MCF 10A (cell line): Measurements from ENCODE around the gene L3MBTL3. TPM values are rescaled to one million over a fixed set of nuclear protein-coding genes. Genes with fewer than 3 reads are reported as not detected.

ENCODE experiments used
- BruUV-seq: library from RNA; stranded (reverse); fragments of 400-500 nt; replicated peaks from 2 replicates; lab custom pipeline; 2021; lab: Mats Ljungman, UMichigan
- CTCF ChIA-PET: fragments of 300-600 bp; sonication (Branson Sonifier 250); formaldehyde crosslinking; extraction: SDS; loops from one replicate; lab custom pipeline; 2021; ENCODE audit warnings: antibody characterized with exemption, inconsistent platforms; lab: Yijun Ruan, JAX
- POLR2A ChIA-PET: fragments of 300-600, 350-650 bp; sonication (Branson Sonifier 250); formaldehyde crosslinking; extraction: SDS; loops from one replicate; lab custom pipeline; 2020; ENCODE audit warnings: antibody characterized with exemption, inconsistent platforms; lab: Yijun Ruan, JAX
- DNase-seq: peaks from one replicate; pipeline ENCODE4 v3.0.0-alpha.2; 2018; ENCODE audit not compliant: unreplicated experiment
- H3K27ac Mint-ChIP-seq: one replicate; pipeline ENCODE4 v1.8.0; 2022; ENCODE audit warnings: mild to moderate bottlenecking, low read depth, mixed read lengths; ENCODE audit not compliant: unreplicated experiment
- H3K27me3 Mint-ChIP-seq: one replicate; pipeline ENCODE4 v1.8.0; 2022; ENCODE audit warnings: mixed read lengths; ENCODE audit not compliant: insufficient read depth, unreplicated experiment
- H3K36me3 Mint-ChIP-seq: one replicate; pipeline ENCODE4 v1.8.0; 2022; ENCODE audit warnings: mild to moderate bottlenecking, moderate library complexity, mixed read lengths; ENCODE audit not compliant: insufficient read depth, unreplicated experiment
- H3K4me1 Mint-ChIP-seq: one replicate; pipeline ENCODE4 v1.8.0; 2022; ENCODE audit warnings: mixed read lengths; ENCODE audit not compliant: insufficient read depth, unreplicated experiment
- H3K4me3 Mint-ChIP-seq: one replicate; pipeline ENCODE4 v1.8.0; 2022; ENCODE audit warnings: mild to moderate bottlenecking, moderate library complexity, mixed read lengths; ENCODE audit not compliant: unreplicated experiment
- H3K9me3 Mint-ChIP-seq: one replicate; pipeline ENCODE4 v1.8.0; 2022; ENCODE audit warnings: mixed read lengths; ENCODE audit not compliant: unreplicated experiment
- intact Hi-C: fragments of 100-400 bp; cut with micrococcal nuclease; formaldehyde crosslinking; loops from 2 replicates; pipeline ENCODE4 v1.14.1; 2022
- total RNA-seq: library from RNA; stranded (reverse); gene quantifications from 2 replicates; pipeline ENCODE4 v1.2.3, GENCODE V29; 2022
- TF ChIP-seq, protein P1 (sequence below): fragments of 200-600 bp; IDR thresholded peaks from one replicate; pipeline ENCODE4 v1.8.0; 2022; ENCODE audit warnings: antibody characterized with exemption, mild to moderate bottlenecking; ENCODE audit not compliant: unreplicated experiment

The L3MBTL3 gene
- total RNA-seq, 1 experiment from 2014 or later, result 5.2 TPM

DNA sequence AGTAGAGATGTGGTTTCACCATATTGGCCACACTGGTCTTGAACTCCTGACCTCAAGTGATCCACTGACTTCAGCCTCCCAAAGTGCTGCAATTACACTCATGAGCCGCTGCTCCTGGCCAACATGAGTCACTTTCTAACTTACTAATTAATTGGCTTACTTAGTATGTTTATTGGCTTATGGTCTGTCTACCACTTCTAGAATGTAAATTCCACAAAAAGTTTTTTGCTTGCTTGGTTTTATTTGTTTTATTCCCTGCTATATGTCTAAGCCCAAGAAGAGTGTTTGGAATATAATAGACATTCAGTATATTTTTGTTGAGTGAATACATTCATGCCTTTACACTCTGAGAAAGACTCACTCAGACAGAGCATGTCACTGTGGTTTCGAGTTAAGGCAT, 118.4 kb downstream of the L3MBTL3 start:
- Mint-ChIP-seq H3K36me3 (peaks cover 4% of the 10 kb centered on the region), H3K4me1 (no peaks in the 10 kb centered on the region), H3K27me3 (no peaks in the 10 kb centered on the region), H3K27ac (no peak overlapping the region), H3K9me3 (no peaks in the 10 kb centered on the region), H3K4me3 (no peak overlapping the region)
- intact Hi-C loops, result no loop called here
- ChIA-PET POLR2A (no interaction called here), CTCF (interaction anchor here (0.6 kb wide), 2 partner anchors 18 to 99 kb away, joined by 3 read pairs; no protein-coding TSS in a partner anchor)
- no TSS peak for BruUV-seq
- DNase-seq, result no peak
- TF ChIP-seq, protein P1, sequence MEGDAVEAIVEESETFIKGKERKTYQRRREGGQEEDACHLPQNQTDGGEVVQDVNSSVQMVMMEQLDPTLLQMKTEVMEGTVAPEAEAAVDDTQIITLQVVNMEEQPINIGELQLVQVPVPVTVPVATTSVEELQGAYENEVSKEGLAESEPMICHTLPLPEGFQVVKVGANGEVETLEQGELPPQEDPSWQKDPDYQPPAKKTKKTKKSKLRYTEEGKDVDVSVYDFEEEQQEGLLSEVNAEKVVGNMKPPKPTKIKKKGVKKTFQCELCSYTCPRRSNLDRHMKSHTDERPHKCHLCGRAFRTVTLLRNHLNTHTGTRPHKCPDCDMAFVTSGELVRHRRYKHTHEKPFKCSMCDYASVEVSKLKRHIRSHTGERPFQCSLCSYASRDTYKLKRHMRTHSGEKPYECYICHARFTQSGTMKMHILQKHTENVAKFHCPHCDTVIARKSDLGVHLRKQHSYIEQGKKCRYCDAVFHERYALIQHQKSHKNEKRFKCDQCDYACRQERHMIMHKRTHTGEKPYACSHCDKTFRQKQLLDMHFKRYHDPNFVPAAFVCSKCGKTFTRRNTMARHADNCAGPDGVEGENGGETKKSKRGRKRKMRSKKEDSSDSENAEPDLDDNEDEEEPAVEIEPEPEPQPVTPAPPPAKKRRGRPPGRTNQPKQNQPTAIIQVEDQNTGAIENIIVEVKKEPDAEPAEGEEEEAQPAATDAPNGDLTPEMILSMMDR, result no peak

DNA sequence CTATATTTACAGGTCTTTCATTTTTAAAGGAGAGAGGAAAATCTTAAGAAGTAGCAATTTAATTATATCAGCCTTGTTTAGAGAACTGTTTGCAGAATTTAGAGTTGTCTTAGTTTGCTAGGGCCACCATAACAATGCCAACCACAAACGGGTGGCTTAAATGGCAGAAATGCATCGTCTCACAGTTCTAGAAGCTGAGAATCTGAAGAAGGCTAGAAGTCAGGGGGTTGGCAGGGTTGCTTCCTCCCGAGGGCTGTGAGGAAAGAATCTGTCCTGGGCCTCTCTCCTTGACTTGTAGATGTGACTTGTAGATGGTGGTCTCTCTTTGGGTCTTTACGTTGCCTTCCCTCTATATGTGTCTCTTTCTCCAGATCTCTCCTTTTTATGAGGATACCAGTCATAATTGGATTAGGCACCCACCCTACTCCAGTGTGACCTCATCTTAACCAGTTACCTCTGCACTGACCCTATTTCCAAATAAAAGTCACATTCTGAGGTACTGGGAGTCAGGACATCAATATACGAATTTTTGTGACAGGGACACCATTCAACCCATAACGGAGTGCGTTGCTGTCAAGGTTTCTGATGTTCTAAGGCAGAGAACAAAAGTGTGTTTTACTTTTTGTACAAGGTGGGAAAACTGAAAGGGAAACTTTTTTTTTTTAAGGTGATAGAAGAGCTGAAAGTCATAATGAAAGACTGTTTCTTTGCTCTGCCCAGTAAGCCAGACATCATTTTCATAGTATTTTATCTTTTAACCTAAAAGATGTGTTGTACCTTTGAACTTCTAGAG, 119.9 kb downstream of the L3MBTL3 start:
- ChIA-PET CTCF (no interaction called here), POLR2A (no interaction called here)
- TF ChIP-seq, protein P1, result no peak
- H3K4me1 Mint-ChIP-seq, result no peaks in the 10 kb centered on the region
- no peak overlapping the region for H3K4me3 Mint-ChIP-seq
- H3K27ac Mint-ChIP-seq, result no peak overlapping the region
- H3K9me3 Mint-ChIP-seq, result no peaks in the 10 kb centered on the region
- H3K27me3 Mint-ChIP-seq, result no peaks in the 10 kb centered on the region
- no TSS peak for BruUV-seq
- intact Hi-C loops, result no loop called here
- no peak for DNase-seq
- peaks cover 4% of the 10 kb centered on the region for H3K36me3 Mint-ChIP-seq

DNA sequence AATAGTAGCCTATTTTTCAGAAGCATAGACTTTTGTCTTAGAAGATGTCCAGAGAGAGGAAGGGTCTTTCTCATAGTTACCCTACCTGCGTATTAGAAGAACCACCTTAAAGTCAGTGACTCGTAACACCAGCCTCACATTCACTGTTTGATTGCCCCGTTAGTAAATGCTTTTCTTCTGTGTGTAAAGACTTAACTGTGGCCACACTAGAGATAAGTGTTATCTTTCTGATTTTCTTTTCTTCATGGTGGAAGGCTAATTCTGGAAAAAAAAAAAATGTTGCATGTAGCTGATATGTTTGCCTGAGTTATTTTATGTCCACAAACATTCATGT, 120.5 kb downstream of the L3MBTL3 start:
- intact Hi-C loops, result no loop called here
- H3K36me3 Mint-ChIP-seq, result peaks cover 4% of the 10 kb centered on the region
- no TSS peak for BruUV-seq
- no peaks in the 10 kb centered on the region for H3K27me3 Mint-ChIP-seq
- H3K9me3 Mint-ChIP-seq, result no peaks in the 10 kb centered on the region
- H3K27ac Mint-ChIP-seq, result no peak overlapping the region
- ChIA-PET POLR2A (interaction anchor here (0.7 kb wide), 1 partner anchor 44 kb away, joined by 4 read pairs; no protein-coding TSS in a partner anchor), CTCF (no interaction called here)
- TF ChIP-seq, protein P1, result no peak
- H3K4me3 Mint-ChIP-seq, result no peak overlapping the region
- peaks cover 4% of the 10 kb centered on the region for H3K4me1 Mint-ChIP-seq
- no peak for DNase-seq

DNA sequence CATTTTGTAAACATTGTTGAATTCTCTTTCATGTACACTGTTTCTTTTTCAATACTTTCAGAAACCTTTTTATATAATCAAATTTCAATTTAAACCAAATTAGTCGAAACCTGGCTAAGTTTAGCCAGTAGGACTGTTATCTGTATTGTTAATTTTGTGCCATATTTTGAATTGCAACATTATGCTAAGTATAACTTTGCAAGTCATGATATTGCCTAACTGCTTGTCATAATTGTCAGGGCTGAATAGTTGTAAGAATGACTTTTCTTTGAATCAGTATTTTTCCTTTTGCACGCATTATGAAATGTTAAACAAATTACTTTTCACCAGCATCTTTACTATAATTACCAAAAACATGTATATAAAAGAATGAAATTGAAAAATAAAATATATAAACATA, 121.7 kb downstream of the L3MBTL3 start:
- POLR2A ChIA-PET, result no interaction called here
- peaks cover 4% of the 10 kb centered on the region for H3K36me3 Mint-ChIP-seq
- CTCF ChIA-PET, result no interaction called here
- peaks cover 5% of the 10 kb centered on the region for H3K4me1 Mint-ChIP-seq
- TF ChIP-seq, protein P1, result no peak
- intact Hi-C loops, result no loop called here
- DNase-seq, result peak; percentile 11
- H3K4me3 Mint-ChIP-seq, result no peak overlapping the region
- H3K9me3 Mint-ChIP-seq, result no peaks in the 10 kb centered on the region
- no TSS peak for BruUV-seq
- H3K27ac Mint-ChIP-seq, result no peak overlapping the region
- no peaks in the 10 kb centered on the region for H3K27me3 Mint-ChIP-seq
